Smooth muscle cell (in vitro differentiated cells): ENCODE measurements around the gene C5orf15. TPM values are rescaled to one million over a fixed set of nuclear protein-coding genes. Genes with fewer than 3 reads are reported as not detected.

Experiments
- DNase-seq: peaks from one replicate; lab custom pipeline; 2025; ENCODE audit not compliant: unreplicated experiment; lab: John Stamatoyannopoulos, UW
- H2AFZ ChIP-seq: fragments of 200-600 bp; sonication (generic); 2 replicates; pipeline ENCODE4 v1.6.0; 2016; ENCODE audit warnings: antibody characterized with exemption, low read depth, mild to moderate bottlenecking
- H3F3A ChIP-seq: fragments of 200-600 bp; sonication (generic); 2 replicates; pipeline ENCODE4 v1.6.0; 2017; ENCODE audit warnings: antibody characterized with exemption, low read depth
- H3K27ac ChIP-seq: fragments of 200-600 bp; sonication (generic); 2 replicates; pipeline ENCODE4 v1.5.1; 2016; ENCODE audit warnings: low read depth, mild to moderate bottlenecking
- H3K27me3 ChIP-seq: fragments of 200-600 bp; sonication (generic); 2 replicates; pipeline ENCODE4 v1.6.1; 2016; ENCODE audit warnings: low read depth, mild to moderate bottlenecking
- H3K36me3 ChIP-seq: fragments of 200-600 bp; sonication (generic); 2 replicates; pipeline ENCODE4 v1.5.1; 2016; ENCODE audit warnings: low read depth
- H3K4me1 ChIP-seq: fragments of 200-600 bp; sonication (generic); 2 replicates; pipeline ENCODE4 v1.5.1; 2016; ENCODE audit warnings: low read depth
- H3K4me2 ChIP-seq: fragments of 200-600 bp; sonication (generic); 2 replicates; pipeline ENCODE4 v1.6.0; 2016; ENCODE audit warnings: mild to moderate bottlenecking
- H3K4me3 ChIP-seq: fragments of 200-600 bp; sonication (generic); 2 replicates; pipeline ENCODE4 v1.5.1; 2016; ENCODE audit warnings: mild to moderate bottlenecking
- H3K79me2 ChIP-seq: fragments of 200-600 bp; sonication (generic); 2 replicates; pipeline ENCODE4 v1.6.0; 2016; ENCODE audit warnings: low read depth, mild to moderate bottlenecking
- H3K9ac ChIP-seq: fragments of 200-600 bp; sonication (generic); 2 replicates; pipeline ENCODE4 v1.6.0; 2016; ENCODE audit warnings: low read depth
- H3K9me3 ChIP-seq: fragments of 200-600 bp; sonication (generic); replicated peaks from 2 replicates; pipeline ENCODE4 v1.5.1; 2016; ENCODE audit warnings: low read depth
- H4K20me1 ChIP-seq: fragments of 200-600 bp; sonication (generic); 2 replicates; pipeline ENCODE4 v1.6.0; 2016; ENCODE audit warnings: low read depth
- CTCF ChIP-seq: fragments of 200-600 bp; sonication (generic); IDR thresholded peaks from 2 replicates; pipeline ENCODE4 v1.5.1; 2017; ENCODE audit warnings: borderline replicate concordance, mild to moderate bottlenecking, antibody characterized with exemption; ENCODE audit not compliant: insufficient read depth, poor library complexity, severe bottlenecking
- WGBS: methylation state at CpG from one replicate; pipeline ENCODE4 v1.1.7; 2016; ENCODE audit warnings: low lambda C conversion rate; 5-methylcytosine and 5-hydroxymethylcytosine counted together
- polyA plus RNA-seq: library from polyadenylated mRNA; unstranded; fragments of >200 nt; fragmentation: Nextera tagmentation; extraction: Ambion mirVana; gene quantifications from 2 replicates; pipeline ENCODE4 v1.2.1, GENCODE V29; 2016
- total RNA-seq: library from RNA; depleted of rRNA; stranded (reverse); fragments of >200 nt; gene quantifications from 2 replicates; pipeline ENCODE4 v1.2.3, GENCODE V29; 2014

The C5orf15 gene
- total and polyA plus RNA-seq, 2 experiments from 2014 or later: 64.9 to 128 TPM

GRCh38 chr5:133917785-133918184 lies 50.6 kb downstream of the C5orf15 start:
- no peak overlapping the region for H3K27ac ChIP-seq
- H3K9ac ChIP-seq: no peak overlapping the region
- H3K4me1 ChIP-seq: no peaks in the 10 kb centered on the region
- WGBS: 85% methylated on average over 7 of the region's 7 CpGs
- H3F3A ChIP-seq: no peaks in the 10 kb centered on the region
- H3K79me2 ChIP-seq: no peaks in the 10 kb centered on the region
- no peak overlapping the region for H3K4me3 ChIP-seq
- DNase-seq: no peak
- H3K36me3 ChIP-seq: no peaks in the 10 kb centered on the region
- H2AFZ ChIP-seq: no peak overlapping the region
- no peak for TF ChIP-seq CTCF
- no peaks in the 10 kb centered on the region for H3K9me3 ChIP-seq
- H3K4me2 ChIP-seq: no peak overlapping the region
- no peaks in the 10 kb centered on the region for H3K27me3 ChIP-seq
- H4K20me1 ChIP-seq: no peaks in the 10 kb centered on the region

- Histone ChIP-seq H3F3A (no peaks in the 10 kb centered on the region), H3K9me3 (no peaks in the 10 kb centered on the region), H3K9ac (no peak overlapping the region), H2AFZ (no peak overlapping the region), H3K4me1 (no peaks in the 10 kb centered on the region), H3K4me3 (no peak overlapping the region), H4K20me1 (no peaks in the 10 kb centered on the region), H3K36me3 (no peaks in the 10 kb centered on the region), H3K79me2 (no peaks in the 10 kb centered on the region), H3K27me3 (no peaks in the 10 kb centered on the region), H3K4me2 (no peak overlapping the region), H3K27ac (no peak overlapping the region)
- 92% methylated on average over 6 of the region's 6 CpGs for WGBS
- no peak for TF ChIP-seq CTCF
- no peak for DNase-seq
Measured at GRCh38 chr5:133916914-133917313, 51.5 kb downstream of the C5orf15 start.

GRCh38 chr5:133916479-133916878 lies 51.9 kb downstream of the C5orf15 start:
- H3K4me3 ChIP-seq: no peak overlapping the region
- TF ChIP-seq CTCF: no peak
- 79% methylated on average over 1 of the region's 1 CpG for WGBS
- no peaks in the 10 kb centered on the region for H4K20me1 ChIP-seq
- H3K79me2 ChIP-seq: no peaks in the 10 kb centered on the region
- DNase-seq: no peak
- H3K9me3 ChIP-seq: no peaks in the 10 kb centered on the region
- no peaks in the 10 kb centered on the region for H3F3A ChIP-seq
- H3K9ac ChIP-seq: no peak overlapping the region
- H3K36me3 ChIP-seq: no peaks in the 10 kb centered on the region
- no peak overlapping the region for H3K27ac ChIP-seq
- H2AFZ ChIP-seq: no peak overlapping the region
- no peaks in the 10 kb centered on the region for H3K27me3 ChIP-seq
- no peaks in the 10 kb centered on the region for H3K4me1 ChIP-seq
- no peak overlapping the region for H3K4me2 ChIP-seq

GRCh38 chr5:133914434-133914833 lies 54.0 kb downstream of the C5orf15 start:
- WGBS: 94% methylated on average over 3 of the region's 3 CpGs
- TF ChIP-seq CTCF: no peak
- H2AFZ ChIP-seq: no peak overlapping the region

More at GRCh38 chr5:133914434-133914833, 54.0 kb downstream of the C5orf15 start:
- H3K36me3 ChIP-seq: no peaks in the 10 kb centered on the region
- H3K27me3 ChIP-seq: no peaks in the 10 kb centered on the region
- no peaks in the 10 kb centered on the region for H3F3A ChIP-seq
- H4K20me1 ChIP-seq: no peaks in the 10 kb centered on the region
- H3K9me3 ChIP-seq: no peaks in the 10 kb centered on the region
- H3K4me3 ChIP-seq: no peak overlapping the region
- H3K4me2 ChIP-seq: no peak overlapping the region
- no peaks in the 10 kb centered on the region for H3K79me2 ChIP-seq
- no peaks in the 10 kb centered on the region for H3K4me1 ChIP-seq
- no peak overlapping the region for H3K27ac ChIP-seq
- no peak overlapping the region for H3K9ac ChIP-seq
- DNase-seq: no peak
